Raji (cell line): ENCODE results near the gene THRB.

Experiments
- POLR2A ChIP-seq: IDR thresholded peaks from 2 replicates; pipeline ENCODE4 v1.6.1; 2011; ENCODE audit warnings: low read depth, low read length, control low read depth; ENCODE audit not compliant: insufficient read depth

The THRB gene

GRCh38 chr3:24388159-24388558 is 106.5 kb downstream of the THRB start:
- no peak for TF ChIP-seq POLR2A

- no peak for TF ChIP-seq POLR2A
Measured at GRCh38 chr3:24387493-24387892, 107.2 kb downstream of the THRB start.

GRCh38 chr3:24387000-24387399 is 107.7 kb downstream of the THRB start:
- TF ChIP-seq POLR2A: no peak

GRCh38 chr3:24386458-24386857 is 108.2 kb downstream of the THRB start:
- TF ChIP-seq POLR2A: no peak

GRCh38 chr3:24385012-24385615 is 109.5 kb downstream of the THRB start:
- no peak for TF ChIP-seq POLR2A

GRCh38 chr3:24382647-24383046 is 112.0 kb downstream of the THRB start:
- TF ChIP-seq POLR2A: no peak

GRCh38 chr3:24379936-24380335 is 114.7 kb downstream of the THRB start:
- no peak for TF ChIP-seq POLR2A

- TF ChIP-seq POLR2A: no peak
Measured at GRCh38 chr3:24378313-24378712, 116.3 kb downstream of the THRB start.

GRCh38 chr3:24377218-24377993 is 117.2 kb downstream of the THRB start:
- no peak for TF ChIP-seq POLR2A

GRCh38 chr3:24375947-24376384 is 118.7 kb downstream of the THRB start:
- TF ChIP-seq POLR2A: no peak

GRCh38 chr3:24374801-24375200 is 119.8 kb downstream of the THRB start:
- TF ChIP-seq POLR2A: no peak

GRCh38 chr3:24373198-24373959 is 121.3 kb downstream of the THRB start:
- TF ChIP-seq POLR2A: no peak

- TF ChIP-seq POLR2A: no peak
Measured at GRCh38 chr3:24372559-24373197, 122.0 kb downstream of the THRB start.

GRCh38 chr3:24370352-24371090 is 124.1 kb downstream of the THRB start:
- TF ChIP-seq POLR2A: no peak

GRCh38 chr3:24368605-24369004 is 126.0 kb downstream of the THRB start:
- no peak for TF ChIP-seq POLR2A
